Body of pancreas (tissue), 4 donors: Measurements from ENCODE around the gene ATP1A2. TPM values are rescaled to one million over a fixed set of nuclear protein-coding genes. Genes with fewer than 3 reads are reported as not detected.

Experiments used
- ATAC-seq: fragments of 150-250 bp; one replicate; pipeline ENCODE4 v1.9.1; 2016
- DNase-seq, 4 donors: peaks; one replicate each; pipeline ENCODE4 v3.0.0-alpha.2; 2019
- H3K27ac ChIP-seq, 4 donors: fragments of 200-600 bp; sonication (generic); 1 replicate in 3 of 4; 2 replicates in 1 of 4; pipeline versions ENCODE4 v1.5.1 to v1.6.1; 2016 to 2019; ENCODE audit warnings: mild to moderate bottlenecking in 1 of 4, mixed read lengths in 1 of 4, moderate library complexity in 1 of 4
- H3K27me3 ChIP-seq, 2 donors: fragments of 200-600 bp; sonication (generic); one replicate each; pipeline ENCODE4 v1.6.0; 2016; ENCODE audit warnings: mild to moderate bottlenecking in 1 of 2
- H3K36me3 ChIP-seq, 2 donors: fragments of 200-600 bp; sonication (generic); replicated peaks in 1 of 2; 2 replicates each; pipeline ENCODE4 v1.5.1; 2016; ENCODE audit warnings: low read depth in 2 of 2; ENCODE audit not compliant: insufficient read depth in 1 of 2
- H3K4me1 ChIP-seq: fragments of 200-600 bp; sonication (generic); one replicate; pipeline ENCODE4 v1.6.0; 2016
- H3K4me3 ChIP-seq, 2 donors: fragments of 200-600 bp; sonication (generic); 1 replicate in 1 of 2; 2 replicates in 1 of 2; pipeline ENCODE4 v1.5.1; 2016 to 2019
- H3K9me3 ChIP-seq, 3 donors: fragments of 200-600 bp; sonication (generic); 1 replicate in 2 of 3; 2 replicates in 1 of 3; pipeline ENCODE4 v1.5.1; 2016
- CTCF ChIP-seq, 7 experiments: fragments of 450-650 bp in 4 of 7; fragments of 200-600 bp in 3 of 7; sonication (generic) in 3 of 7; IDR thresholded peaks; one replicate each; pipeline ENCODE4 v1.5.1; 2016 to 2019; ENCODE audit warnings: antibody characterized with exemption in 7 of 7
- POLR2A ChIP-seq, 3 donors: fragments of 450-650 bp; IDR thresholded peaks; one replicate each; pipeline ENCODE4 v1.6.1; 2016; ENCODE audit warnings: antibody characterized with exemption in 3 of 3, mild to moderate bottlenecking in 2 of 3
- WGBS, 2 donors: methylation state at CpG; one replicate each; pipeline ENCODE4 v1.1.5; 2017; 5-methylcytosine and 5-hydroxymethylcytosine counted together
- intact Hi-C: fragments of 100-400 bp; cut with DNase I; formaldehyde crosslinking; loops from one replicate; pipeline ENCODE4 v1.15.1; 2023
- total RNA-seq, 2 donors: library from RNA; depleted of rRNA; stranded (reverse); fragments of >200 nt; gene quantifications; one replicate each; pipeline ENCODE4 v1.1.0, GENCODE V29; 2016

Gene ATP1A2
- total RNA-seq, 2 donors from 2014 or later: 1.6 to 41.2 TPM

- Histone ChIP-seq H3K27ac (no peak overlapping the region), H3K27me3 (peaks cover 0 to 14% of the 10 kb centered on the region in 2 donors)
- 29 to 47% methylated on average over 6 of the region's 6 CpGs for WGBS, 2 donors
Observed at GRCh38 chr1:160080381-160081100, 35.0 kb upstream of the ATP1A2 start.

GRCh38 chr1:160081261-160081936, 34.2 kb upstream of the ATP1A2 start, which contains the start of gene KCNJ9:
Gene KCNJ9, plus strand, starts transcription at chr1:160081538. Its CDS starts 2,493 bp downstream, at chr1:160084031.
- peaks cover 0 to 14% of the 10 kb centered on the region in 2 donors for H3K27me3 ChIP-seq
- ATAC-seq: no peak
- no peaks in the 10 kb centered on the region for H3K9me3 ChIP-seq
- no peak within 1 kb of the TSS for H3K4me3 ChIP-seq
- H3K4me1 ChIP-seq: peaks cover 15% of the 10 kb centered on the region
- no peak for TF ChIP-seq POLR2A (IDR thresholded peaks at IDR 0.05)
- no peak for TF ChIP-seq CTCF (IDR thresholded peaks at IDR 0.05)
- no peak within 1 kb of the TSS for H3K27ac ChIP-seq
- no peaks in the 10 kb centered on the region for H3K36me3 ChIP-seq
- DNase-seq: no peak
- intact Hi-C loops: no loop called here
- 18 to 20% methylated on average over 13 to 14 of the region's 14 CpGs for WGBS, 2 donors

More at GRCh38 chr1:160080381-160081100, 35.0 kb upstream of the ATP1A2 start:
- intact Hi-C loops: no loop called here
- TF ChIP-seq CTCF (IDR thresholded peaks at IDR 0.05) (no peak), POLR2A (IDR thresholded peaks at IDR 0.05) (no peak)
- Histone ChIP-seq H3K4me1 (peaks cover 15% of the 10 kb centered on the region), H3K4me3 (no peak overlapping the region), H3K9me3 (no peaks in the 10 kb centered on the region), H3K36me3 (no peaks in the 10 kb centered on the region)
- no peak for DNase-seq
- no peak for ATAC-seq

- 44 to 70% methylated on average over 2 of the region's 2 CpGs for WGBS, 2 donors
- no peaks in the 10 kb centered on the region for H3K36me3 ChIP-seq
- no peak overlapping the region for H3K27ac ChIP-seq
- ATAC-seq (no peak), DNase-seq (no peak)
- TF ChIP-seq CTCF (IDR thresholded peaks at IDR 0.05) (no peak), POLR2A (IDR thresholded peaks at IDR 0.05) (no peak)
- intact Hi-C loops: no loop called here
- H3K4me1 ChIP-seq: peaks cover 15% of the 10 kb centered on the region
- H3K9me3 ChIP-seq: no peaks in the 10 kb centered on the region
- H3K27me3 ChIP-seq: peaks cover 0 to 14% of the 10 kb centered on the region in 2 donors
- no peak overlapping the region for H3K4me3 ChIP-seq
Observed at GRCh38 chr1:160082487-160082886, 33.1 kb upstream of the ATP1A2 start.

- H3K36me3 ChIP-seq: no peaks in the 10 kb centered on the region
- peaks cover 15% of the 10 kb centered on the region for H3K4me1 ChIP-seq
- DNase-seq: no peak
- H3K27me3 ChIP-seq: peaks cover 0 to 14% of the 10 kb centered on the region in 2 donors
- TF ChIP-seq POLR2A (IDR thresholded peaks at IDR 0.05): no peak
- no peak for TF ChIP-seq CTCF (IDR thresholded peaks at IDR 0.05)
- no peak for ATAC-seq
- 77 to 80% methylated on average over 3 of the region's 3 CpGs for WGBS, 2 donors
- no peaks in the 10 kb centered on the region for H3K9me3 ChIP-seq
- no peak overlapping the region for H3K27ac ChIP-seq
- H3K4me3 ChIP-seq: no peak overlapping the region
- intact Hi-C loops: no loop called here
Observed at GRCh38 chr1:160082926-160083325, 32.6 kb upstream of the ATP1A2 start.
